ENCODE measurements around the gene B3GLCT.

GRCh38 chr13:31264151-31264550 lies 64.4 kb downstream of the B3GLCT start:
- TF ChIP-seq EP300 (IDR thresholded peaks at IDR 0.05; ENCODE audit: low read depth): no peak
- no peak for TF ChIP-seq CTCF (IDR thresholded peaks at IDR 0.05)
- TF ChIP-seq POLR2A (IDR thresholded peaks at IDR 0.05): no peak
- no peak for TF ChIP-seq POLR2AphosphoS5 (IDR thresholded peaks at IDR 0.05)
